HG02884 (cell line): ENCODE data around the gene CD200.
"Not testable (repeated sequence)": the region's sequence is repeated elsewhere in the genome, so short reads cannot be mapped to it uniquely, and the experiment has no call there.

Experiments
- ATAC-seq: cut with Tn5 transposase; IDR thresholded peaks from one replicate; pipeline ENCODE4 v1.9.1; 2021; ENCODE audit warnings: mild to moderate bottlenecking, moderate library complexity; ENCODE audit not compliant: unreplicated experiment

Gene CD200

DNA sequence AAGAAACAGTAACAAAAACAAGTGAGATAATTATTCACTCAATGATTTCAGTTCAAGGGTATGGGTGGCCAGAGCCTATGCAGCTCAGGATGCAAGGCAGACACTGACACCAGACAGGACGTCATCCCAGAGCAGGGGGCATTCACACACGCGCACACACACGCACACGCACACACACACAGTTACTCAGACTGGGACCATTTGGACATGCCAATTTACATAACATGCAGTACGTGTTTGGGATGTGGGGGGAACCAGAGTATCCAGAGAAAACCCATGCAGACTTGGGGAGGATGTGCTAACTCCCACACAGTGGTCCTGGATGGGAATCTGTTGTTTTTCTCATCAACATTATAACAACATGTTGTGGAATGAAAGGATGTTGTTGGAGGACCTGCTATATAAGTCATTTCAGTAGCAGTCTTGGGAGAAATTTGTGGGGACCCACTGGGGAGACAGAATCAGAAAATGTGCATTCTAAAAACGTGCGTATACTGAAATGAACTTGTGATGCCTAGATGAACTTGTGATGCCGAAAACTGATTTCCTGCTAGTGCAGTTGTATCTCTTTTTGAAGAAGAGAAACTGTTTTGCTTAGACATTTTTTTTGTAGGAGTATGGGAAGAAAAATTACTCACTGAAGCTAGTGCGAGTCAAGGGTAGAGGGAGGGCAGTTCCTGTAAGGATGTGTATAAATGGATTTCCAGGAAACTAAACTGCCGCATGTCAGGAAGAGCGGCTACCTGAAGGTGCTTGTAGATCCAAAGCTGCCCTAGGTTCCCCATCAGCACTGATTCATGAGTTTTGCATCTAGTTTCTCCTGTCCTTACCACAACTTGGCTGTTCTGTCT is 25.2 kb downstream of the CD200 start:
- ATAC-seq, result no peak

GRCh38 chr3:112360561-112360960 is 27.6 kb downstream of the CD200 start:
- ATAC-seq, result no peak

DNA sequence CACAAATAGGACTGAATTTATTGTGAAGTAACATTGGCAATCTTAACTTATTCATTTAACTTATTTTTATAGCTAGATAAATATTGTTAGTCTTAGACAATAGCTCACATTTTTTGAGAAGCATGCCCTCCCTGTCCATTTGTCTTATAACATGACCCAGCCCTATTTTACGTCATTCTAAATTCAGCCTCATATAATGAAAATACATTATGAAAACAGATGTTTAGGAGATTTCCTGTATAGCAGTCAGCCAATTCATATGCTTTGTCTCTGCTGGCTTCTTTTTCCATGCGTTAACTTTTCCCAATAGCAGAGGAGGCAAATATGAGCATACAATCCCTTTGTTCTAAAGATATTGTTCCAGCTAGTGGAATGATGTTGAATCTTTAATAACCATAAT is 29.3 kb downstream of the CD200 start:
- no peak for ATAC-seq

DNA sequence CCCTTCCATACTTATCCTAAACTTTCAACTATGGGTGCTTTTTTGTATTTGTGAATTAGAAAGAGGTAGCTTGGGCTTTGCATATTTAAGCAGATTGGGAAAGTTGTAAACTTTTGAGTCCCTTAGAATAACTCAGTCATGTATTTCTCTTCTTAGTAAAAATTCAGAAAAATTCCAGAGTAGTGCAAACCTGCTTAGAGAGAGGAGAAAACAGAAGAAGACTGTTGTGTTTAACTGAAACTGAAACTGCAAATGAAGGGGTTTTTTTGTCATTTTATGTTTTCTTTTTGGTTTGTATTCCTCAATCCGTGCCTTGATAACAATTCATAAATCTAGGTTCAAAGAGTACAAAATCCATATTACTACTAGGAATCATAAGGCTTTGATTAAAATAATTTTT is 31.3 kb downstream of the CD200 start:
- ATAC-seq, result peak; percentile 50

DNA sequence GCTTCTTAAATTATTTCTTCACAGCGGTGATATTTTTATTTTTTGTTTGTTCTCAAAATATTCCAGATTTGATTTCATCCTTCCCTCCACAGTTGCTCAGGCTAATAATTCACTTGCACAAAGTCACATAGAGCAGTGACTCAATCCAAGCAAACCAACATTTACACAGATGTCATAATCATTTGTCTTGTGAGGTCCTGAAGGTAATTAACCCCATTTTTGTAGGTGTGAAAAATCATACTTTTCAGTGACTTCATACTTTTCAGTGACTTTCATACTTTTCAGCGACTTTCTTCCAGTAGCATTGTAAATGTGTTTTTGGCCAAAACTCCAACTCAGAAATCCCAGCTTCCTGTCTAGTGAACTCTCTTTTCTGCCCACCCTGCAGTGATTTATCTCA is 32.1 kb downstream of the CD200 start:
- no peak for ATAC-seq

- no peak for ATAC-seq
Measured at GRCh38 chr3:112365636-112366035, 32.7 kb downstream of the CD200 start.

GRCh38 chr3:112366522-112366921 is 33.6 kb downstream of the CD200 start:
- no peak for ATAC-seq

DNA sequence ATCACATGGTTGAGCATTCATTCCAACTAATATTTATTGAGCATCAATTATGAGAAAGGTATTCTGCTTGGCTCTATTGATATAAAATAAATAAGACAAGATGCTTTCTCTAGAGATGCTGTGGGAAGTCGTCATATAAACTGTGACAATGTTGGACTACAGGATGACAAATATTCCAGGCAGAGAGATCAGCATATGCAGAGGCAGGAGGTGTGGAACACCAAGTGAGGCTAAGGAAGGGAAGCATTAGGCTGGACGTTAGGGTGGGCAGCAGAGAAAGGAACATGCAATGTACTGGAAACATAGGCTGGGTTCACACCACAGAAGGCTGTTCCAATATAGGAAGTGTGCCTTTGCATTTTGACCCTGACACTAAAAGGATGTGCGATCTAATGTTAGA is 38.6 kb downstream of the CD200 start:
- ATAC-seq, result no peak

- ATAC-seq, result no peak
Measured at GRCh38 chr3:112372396-112372795, 39.4 kb downstream of the CD200 start.

DNA sequence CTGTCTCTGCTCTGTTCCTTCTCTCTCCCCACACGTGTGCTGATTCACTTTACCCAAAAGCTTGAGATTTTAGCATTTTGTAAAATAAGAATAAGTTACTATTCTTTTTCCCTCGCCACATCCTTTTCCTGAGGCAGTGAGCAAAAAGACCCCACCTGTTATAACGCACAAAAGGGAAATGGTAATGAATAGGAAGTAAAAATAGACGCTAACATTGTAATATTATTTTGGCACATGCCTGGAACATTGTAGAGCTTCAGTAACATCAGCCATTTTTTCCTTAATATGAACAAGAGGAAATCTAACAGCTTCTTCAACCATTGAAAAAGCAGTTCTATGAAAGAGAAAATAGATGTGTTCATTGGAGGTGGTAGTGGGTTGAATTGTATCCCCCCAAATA is 40.5 kb downstream of the CD200 start:
- ATAC-seq, result no peak

DNA sequence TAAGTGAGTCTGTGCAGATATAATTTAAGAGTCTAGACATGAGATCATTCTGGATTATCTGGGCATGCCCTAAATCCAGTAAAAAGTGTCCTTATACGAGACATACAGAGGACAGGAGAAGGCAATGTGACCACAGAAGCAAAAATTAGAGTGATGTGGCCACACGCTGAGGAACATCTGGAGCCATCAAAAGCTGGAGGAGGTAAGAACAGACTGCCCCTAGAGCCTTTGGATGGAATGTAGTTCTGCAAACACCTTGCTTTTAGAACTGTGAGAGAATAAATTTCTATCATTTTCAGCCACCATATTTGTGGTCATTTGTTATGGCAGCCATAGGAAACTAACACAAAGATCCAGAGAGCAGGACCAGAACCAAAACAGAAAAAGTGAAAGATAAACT is 41.0 kb downstream of the CD200 start:
- ATAC-seq, result no peak

- ATAC-seq, result no peak
Measured at GRCh38 chr3:112374333-112374734, 41.4 kb downstream of the CD200 start.

GRCh38 chr3:112375117-112375516 is 42.2 kb downstream of the CD200 start:
- no peak for ATAC-seq

DNA sequence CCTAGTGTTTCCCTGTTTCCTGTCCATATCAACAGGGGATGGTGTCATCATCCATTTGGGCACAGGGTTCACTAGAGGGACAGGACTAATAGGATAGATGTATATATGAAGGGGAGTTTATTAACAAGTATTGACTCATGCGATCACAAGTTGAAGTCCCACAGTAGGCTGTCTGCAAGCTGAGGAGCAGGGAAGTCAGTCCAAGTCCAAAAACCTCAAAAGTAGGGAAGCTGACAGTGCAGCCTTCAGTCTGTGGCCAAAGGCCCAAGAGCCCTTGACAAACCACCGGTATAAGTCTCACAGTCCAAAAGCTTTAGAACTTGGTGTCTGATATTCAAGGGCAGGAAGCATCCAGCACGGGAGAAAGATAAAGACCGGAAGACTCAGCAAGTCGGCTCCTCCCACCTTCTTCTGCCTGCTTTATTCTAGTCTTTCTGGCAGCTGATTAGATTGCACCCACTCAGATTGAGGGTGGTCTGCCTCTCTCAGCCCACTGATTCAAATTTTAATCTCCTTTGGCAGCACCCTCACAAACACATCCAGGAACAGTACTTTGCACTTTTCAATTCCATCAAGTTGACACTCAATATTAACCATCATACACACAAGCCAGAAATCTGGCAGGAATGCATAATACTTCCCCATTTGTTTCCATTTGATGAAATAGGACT is 43.4 kb downstream of the CD200 start:
- ATAC-seq, result no peak

DNA sequence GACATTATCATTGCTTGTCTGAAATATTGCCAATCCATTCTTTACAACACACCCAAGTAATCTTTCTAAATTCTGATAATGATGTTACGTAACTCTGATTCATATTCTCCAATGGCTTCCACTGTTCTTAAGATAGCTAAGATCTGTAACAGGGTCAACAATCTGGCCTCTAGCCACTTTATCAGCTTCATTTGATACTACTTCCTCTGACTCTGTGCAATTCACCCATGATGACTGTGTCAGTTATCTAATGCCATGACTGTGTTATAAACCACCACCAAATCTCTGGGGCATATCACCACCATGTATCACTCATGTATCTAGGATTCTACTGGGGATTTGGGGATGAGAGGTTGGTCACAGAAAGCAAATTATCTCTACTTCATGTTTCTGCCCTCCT is 44.0 kb downstream of the CD200 start:
- ATAC-seq, result no peak

DNA sequence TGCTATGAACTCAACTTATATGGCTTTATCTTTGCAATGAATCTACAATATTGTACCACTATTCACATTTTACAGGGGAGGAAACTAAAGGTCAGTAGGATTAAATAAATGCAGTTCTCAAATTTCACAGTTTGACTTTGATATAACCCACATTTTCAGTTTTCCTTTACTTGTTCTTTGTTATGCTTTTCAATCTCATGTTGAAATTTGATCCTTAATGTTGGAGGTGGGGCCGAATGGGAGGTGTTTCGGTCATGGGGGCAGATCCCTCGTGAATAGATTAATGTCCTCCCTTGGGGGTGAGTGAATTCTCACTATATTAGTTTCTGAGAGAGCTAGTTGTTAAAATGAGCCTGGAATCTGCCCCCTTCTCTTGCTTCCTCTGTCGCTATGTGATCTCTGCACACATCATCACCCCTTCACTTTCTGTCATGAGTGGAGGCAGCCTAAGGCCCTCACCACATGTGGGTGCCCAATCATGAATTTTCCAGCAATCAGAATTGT is 44.7 kb downstream of the CD200 start:
- ATAC-seq, result no peak

DNA sequence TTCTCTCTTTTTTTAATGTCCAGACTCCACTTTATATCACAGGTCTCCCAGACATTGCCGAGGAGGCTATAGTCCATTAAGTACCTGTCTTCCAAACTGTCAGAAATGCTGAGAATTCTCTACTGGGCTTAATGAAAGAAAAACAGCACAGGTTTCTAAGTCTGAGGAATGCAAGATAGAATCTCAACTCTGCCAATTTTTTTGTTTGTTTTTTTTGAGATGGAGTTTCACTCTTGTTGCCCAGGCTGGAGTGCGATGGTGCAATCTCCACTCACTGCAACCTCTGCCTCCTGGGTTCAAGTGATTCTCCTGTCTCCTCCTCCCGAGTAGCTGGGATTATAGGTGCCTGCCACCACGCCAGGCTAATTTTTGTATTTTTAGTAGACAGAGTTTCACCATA is 45.4 kb downstream of the CD200 start:
- ATAC-seq, result not testable (repeated sequence)

- ATAC-seq, result no peak
Measured at GRCh38 chr3:112379020-112379690, 46.2 kb downstream of the CD200 start.

DNA sequence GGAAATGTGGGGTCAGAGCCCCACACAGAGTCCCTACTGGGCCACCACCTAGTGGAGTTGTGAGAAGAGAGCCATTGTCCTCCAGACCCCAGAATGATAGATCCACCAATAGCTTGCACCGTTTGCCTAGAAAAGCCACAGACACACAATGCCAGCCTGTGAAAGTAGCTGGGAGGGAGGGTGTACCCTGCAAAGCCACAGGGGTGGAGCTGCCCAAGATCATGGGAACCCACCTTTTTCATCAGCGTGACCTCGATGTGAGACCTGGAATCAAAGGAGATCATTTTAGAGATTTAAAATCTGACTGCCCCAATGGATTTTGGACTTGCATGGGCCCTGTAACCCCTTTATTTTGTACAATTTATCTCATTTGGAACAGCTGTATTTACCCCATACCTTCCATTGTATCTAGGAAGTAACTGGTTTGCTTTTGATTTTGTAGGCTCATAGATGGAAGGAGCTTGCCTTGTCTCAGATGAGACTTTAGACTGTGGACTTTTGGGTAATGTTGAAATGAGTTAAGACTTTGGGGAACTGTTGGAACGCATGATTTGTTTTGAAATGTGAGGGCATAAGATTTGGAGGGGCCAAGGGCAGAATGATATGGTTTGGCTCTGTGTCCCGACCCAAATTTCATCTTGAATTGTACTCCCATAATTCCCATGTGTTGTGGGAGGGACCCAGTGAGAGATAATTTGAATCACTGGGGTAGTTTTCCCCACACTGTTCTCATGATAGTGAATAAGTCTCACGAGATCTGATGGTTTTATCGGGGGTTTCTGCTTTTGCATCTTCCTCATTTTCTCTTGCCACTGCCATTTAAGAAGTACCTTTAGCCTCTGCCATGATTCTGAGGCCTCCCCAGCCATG is 49.0 kb downstream of the CD200 start:
- no peak for ATAC-seq

GRCh38 chr3:112382543-112383160 is 49.7 kb downstream of the CD200 start:
- ATAC-seq, result no peak
